Activated CD4-positive, CD25-positive, alpha-beta regulatory T cell treated with anti-CD3 and anti-CD28 coated beads, Interleukin-2, amount 50 U/mL, for 16 hours (primary cell): ENCODE data around the gene SCYL2.
"Not testable (repeated sequence)": the region's sequence is repeated elsewhere in the genome, so short reads cannot be mapped to it uniquely, and the experiment has no call there.

Source experiments
- DNase-seq: peaks from one replicate; pipeline ENCODE4 v3.0.0-alpha.2; 2020; ENCODE audit warnings: low read depth, low spot score

Gene SCYL2

GRCh38 chr12:100329800-100330199 lies 62.8 kb downstream of the SCYL2 start:
- no peak for DNase-seq

- DNase-seq = no peak
Measured at GRCh38 chr12:100331871-100332270, 64.9 kb downstream of the SCYL2 start.

- DNase-seq = no peak
Measured at GRCh38 chr12:100332852-100333251, 65.9 kb downstream of the SCYL2 start.

- no peak for DNase-seq
Measured at GRCh38 chr12:100337299-100337698, 70.3 kb downstream of the SCYL2 start.

- no peak for DNase-seq
Measured at GRCh38 chr12:100337727-100338126, 70.8 kb downstream of the SCYL2 start.

GRCh38 chr12:100339071-100339470 lies 72.1 kb downstream of the SCYL2 start:
- no peak for DNase-seq

GRCh38 chr12:100342897-100343296 lies 75.9 kb downstream of the SCYL2 start:
- not testable (repeated sequence) for DNase-seq

GRCh38 chr12:100344351-100344750 lies 77.4 kb downstream of the SCYL2 start:
- DNase-seq = not testable (repeated sequence)

- DNase-seq = no peak
Measured at GRCh38 chr12:100345020-100345767, 78.2 kb downstream of the SCYL2 start.

GRCh38 chr12:100346660-100347059 lies 79.7 kb downstream of the SCYL2 start:
- DNase-seq = no peak

- DNase-seq = no peak
Measured at GRCh38 chr12:100348657-100349454, 81.9 kb downstream of the SCYL2 start.

- DNase-seq = no peak
Measured at GRCh38 chr12:100356644-100357223, 89.8 kb downstream of the SCYL2 start, which contains the start of gene SLC17A8. Gene SLC17A8, plus strand, starts transcription at chr12:100357074. Its CDS starts 318 bp downstream, at chr12:100357392.

GRCh38 chr12:100359248-100359647 lies 92.3 kb downstream of the SCYL2 start:
- no peak for DNase-seq

- no peak for DNase-seq
Measured at GRCh38 chr12:100359822-100360221, 92.8 kb downstream of the SCYL2 start.

- no peak for DNase-seq
Measured at GRCh38 chr12:100360450-100360849, 93.5 kb downstream of the SCYL2 start.

GRCh38 chr12:100364324-100364723 lies 97.3 kb downstream of the SCYL2 start:
- no peak for DNase-seq

GRCh38 chr12:100365411-100365810 lies 98.4 kb downstream of the SCYL2 start:
- DNase-seq = no peak

GRCh38 chr12:100368066-100368465 lies 101.1 kb downstream of the SCYL2 start:
- DNase-seq = no peak

GRCh38 chr12:100371146-100371545 lies 104.2 kb downstream of the SCYL2 start:
- DNase-seq = no peak

GRCh38 chr12:100372853-100373640 lies 106.1 kb downstream of the SCYL2 start:
- no peak for DNase-seq

GRCh38 chr12:100375038-100375735 lies 108.2 kb downstream of the SCYL2 start:
- DNase-seq = no peak
